PC-9 (cell line): ENCODE measurements around the gene PRR5L. TPM values are rescaled to one million over a fixed set of nuclear protein-coding genes. Genes with fewer than 3 reads are reported as not detected.
A peak's percentile ranks its signal among the peaks of the same experiment; 100 is the strongest.

ENCODE experiments used
- BruUV-seq: library from RNA; stranded (reverse); fragments of 400-500 nt; replicated peaks from 2 replicates; lab custom pipeline; 2021; lab: Mats Ljungman, UMichigan
- CTCF ChIA-PET: fragments of 300-600 bp; sonication (Branson Sonifier 250); formaldehyde crosslinking; loops from one replicate; lab custom pipeline; 2022; ENCODE audit warnings: antibody characterized with exemption; lab: Charles Lee
- POLR2A ChIA-PET: fragments of 300-600 bp; sonication (Branson Sonifier 250); formaldehyde crosslinking; loops from one replicate; lab custom pipeline; 2022; ENCODE audit warnings: antibody characterized with exemption; ENCODE audit not compliant: unreplicated experiment; lab: Charles Lee
- DNase-seq, 2 experiments: peaks; one replicate each; pipeline versions ENCODE4 v3.0.0 to v3.0.0-alpha.2; 2015 to 2022; ENCODE audit warnings: mixed read lengths in 1 of 2
- H2AFZ ChIP-seq: fragments of 200-600 bp; sonication (generic); 2 replicates; pipeline ENCODE4 v1.8.1; 2017; ENCODE audit warnings: antibody characterized with exemption
- H3F3A ChIP-seq: fragments of 200-600 bp; sonication (generic); 2 replicates; pipeline ENCODE4 v1.8.1; 2017; ENCODE audit warnings: antibody characterized with exemption, mild to moderate bottlenecking, low read depth; ENCODE audit not compliant: insufficient read depth
- H3K27ac ChIP-seq: fragments of 200-600 bp; sonication (generic); 2 replicates; pipeline ENCODE4 v1.6.1; 2016; ENCODE audit warnings: mixed run types
- H3K27me3 ChIP-seq: fragments of 200-600 bp; sonication (generic); 2 replicates; pipeline ENCODE4 v1.6.1; 2016; ENCODE audit warnings: low read depth, mixed run types; ENCODE audit not compliant: insufficient read depth
- H3K36me3 ChIP-seq: fragments of 200-600 bp; sonication (generic); 2 replicates; pipeline ENCODE4 v1.6.1; 2016; ENCODE audit warnings: low read depth, mixed run types
- H3K4me1 ChIP-seq: fragments of 200-600 bp; sonication (generic); replicated peaks from 2 replicates; pipeline ENCODE4 v1.6.1; 2016; ENCODE audit warnings: mixed run types; ENCODE audit not compliant: insufficient read depth
- H3K4me2 ChIP-seq: fragments of 200-600 bp; sonication (generic); 2 replicates; pipeline ENCODE4 v1.6.1; 2017; ENCODE audit warnings: mixed run types
- H3K4me3 ChIP-seq: fragments of 200-600 bp; sonication (generic); 2 replicates; pipeline ENCODE4 v1.6.1; 2016; ENCODE audit warnings: mixed run types
- H3K79me2 ChIP-seq: fragments of 200-600 bp; sonication (generic); 2 replicates; pipeline ENCODE4 v1.6.1; 2017; ENCODE audit warnings: low read depth, mixed run types
- H3K9me2 ChIP-seq: fragments of 200-600 bp; sonication (generic); 2 replicates; pipeline ENCODE4 v1.8.1; 2017; ENCODE audit warnings: mild to moderate bottlenecking; ENCODE audit not compliant: insufficient read depth
- H3K9me3 ChIP-seq: fragments of 200-600 bp; sonication (generic); 2 replicates; pipeline ENCODE4 v1.8.1; 2016; ENCODE audit warnings: low read depth; ENCODE audit not compliant: insufficient read depth
- H4K20me1 ChIP-seq: fragments of 200-600 bp; sonication (generic); 2 replicates; pipeline ENCODE4 v1.8.1; 2017; ENCODE audit not compliant: insufficient read depth
- EZH2 ChIP-seq: fragments of 200-600 bp; sonication (generic); IDR thresholded peaks from 2 replicates; pipeline ENCODE4 v1.8.0; 2017; ENCODE audit warnings: antibody characterized with exemption, low read depth
- intact Hi-C: fragments of 100-400 bp; cut with micrococcal nuclease; formaldehyde crosslinking; loops from one replicate; pipeline ENCODE4 v1.10.0; 2022; ENCODE audit not compliant: unreplicated experiment
- total RNA-seq: library from RNA; stranded (reverse); gene quantifications from 2 replicates; pipeline ENCODE4 v1.2.3, GENCODE V29; 2021
- TF ChIP-seq, protein P1 (sequence below): fragments of 200-600 bp; sonication (generic); conservative IDR thresholded peaks from 2 replicates; pipeline ENCODE4 v1.6.1; 2017; ENCODE audit warnings: mixed run types, antibody characterized with exemption, mild to moderate bottlenecking, moderate library complexity

Gene PRR5L
- total RNA-seq, 1 experiment from 2014 or later = 5.1 TPM

- Histone ChIP-seq H3K36me3 (no peaks in the 10 kb centered on the region), H3F3A (peaks cover 5% of the 10 kb centered on the region; the same call in 1 of the 2 replicates), H3K9me3 (no peaks in the 10 kb centered on the region; the same call in 1 of the 2 replicates), H3K27ac (no peak overlapping the region; the same call in 1 of the 2 replicates), H3K27me3 (no peaks in the 10 kb centered on the region), H4K20me1 (no peaks in the 10 kb centered on the region), H2AFZ (no peak overlapping the region), H3K9me2 (no peaks in the 10 kb centered on the region), H3K4me3 (no peak overlapping the region), H3K79me2 (no peaks in the 10 kb centered on the region), H3K4me2 (no peak overlapping the region), H3K4me1 (peaks cover 19% of the 10 kb centered on the region)
- peak in 1 of 2 experiments; percentile 62 for DNase-seq
- BruUV-seq = no TSS peak
- no peak for TF ChIP-seq EZH2
- ChIA-PET CTCF (no interaction called here), POLR2A (interaction anchor here (0.6 kb wide), 1 partner anchor 245 kb away, joined by 9 read pairs; no protein-coding TSS in a partner anchor)
- intact Hi-C loops = loop anchor here (5.0 kb wide), 1 partner anchor 197 kb away; no protein-coding TSS in a partner anchor
These were observed 41.4 kb upstream of the PRR5L start for GRCh38 chr11:36254713-36255112.

DNA sequence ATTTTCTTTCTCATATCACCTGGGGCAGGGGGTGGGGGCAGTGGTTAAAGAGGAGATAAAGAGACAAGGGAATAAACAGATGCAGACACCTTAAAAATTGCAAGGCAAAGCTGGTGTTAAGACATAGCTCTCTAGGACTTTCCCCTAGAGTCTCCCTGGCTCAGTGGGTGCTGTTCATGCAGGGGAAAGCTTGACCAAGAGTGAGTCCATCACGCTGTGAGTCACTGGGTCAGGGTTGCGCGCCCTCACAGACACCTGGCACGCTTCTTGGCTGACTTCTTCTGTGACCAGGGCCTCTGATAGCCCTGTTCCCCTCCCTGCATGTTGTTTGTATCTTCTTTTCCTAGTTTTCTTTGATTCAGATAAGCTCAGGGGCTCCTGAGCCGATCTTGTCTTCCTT, 38.7 kb upstream of the PRR5L start:
- ChIA-PET POLR2A (interaction anchor here (0.7 kb wide), 1 partner anchor 596 kb away, joined by 3 read pairs; no protein-coding TSS in a partner anchor), CTCF (interaction anchor here (0.6 to 2.7 kb wide), 2 partner anchors 31 to 435 kb away, joined by 4 to 35 read pairs; no protein-coding TSS in a partner anchor)
- Histone ChIP-seq H3K9me3 (no peaks in the 10 kb centered on the region; the same call in 1 of the 2 replicates), H3K4me1 (peaks cover 16% of the 10 kb centered on the region), H3F3A (peaks cover 5% of the 10 kb centered on the region; the same call in 1 of the 2 replicates), H3K79me2 (no peaks in the 10 kb centered on the region), H3K9me2 (no peaks in the 10 kb centered on the region), H3K36me3 (no peaks in the 10 kb centered on the region), H3K27me3 (no peaks in the 10 kb centered on the region), H3K27ac (no peak overlapping the region), H2AFZ (no peak overlapping the region), H3K4me3 (no peak overlapping the region), H4K20me1 (no peaks in the 10 kb centered on the region), H3K4me2 (0 out of 2 replicates have a peak overlapping the region, but pooled peaks have one; percentile 20)
- intact Hi-C loops = loop anchor here (5.0 kb wide), 1 partner anchor 200 kb away; no protein-coding TSS in a partner anchor
- no TSS peak for BruUV-seq
- DNase-seq = peak; percentile 41 to 46
- no peak for TF ChIP-seq EZH2
- TF ChIP-seq, protein P1, sequence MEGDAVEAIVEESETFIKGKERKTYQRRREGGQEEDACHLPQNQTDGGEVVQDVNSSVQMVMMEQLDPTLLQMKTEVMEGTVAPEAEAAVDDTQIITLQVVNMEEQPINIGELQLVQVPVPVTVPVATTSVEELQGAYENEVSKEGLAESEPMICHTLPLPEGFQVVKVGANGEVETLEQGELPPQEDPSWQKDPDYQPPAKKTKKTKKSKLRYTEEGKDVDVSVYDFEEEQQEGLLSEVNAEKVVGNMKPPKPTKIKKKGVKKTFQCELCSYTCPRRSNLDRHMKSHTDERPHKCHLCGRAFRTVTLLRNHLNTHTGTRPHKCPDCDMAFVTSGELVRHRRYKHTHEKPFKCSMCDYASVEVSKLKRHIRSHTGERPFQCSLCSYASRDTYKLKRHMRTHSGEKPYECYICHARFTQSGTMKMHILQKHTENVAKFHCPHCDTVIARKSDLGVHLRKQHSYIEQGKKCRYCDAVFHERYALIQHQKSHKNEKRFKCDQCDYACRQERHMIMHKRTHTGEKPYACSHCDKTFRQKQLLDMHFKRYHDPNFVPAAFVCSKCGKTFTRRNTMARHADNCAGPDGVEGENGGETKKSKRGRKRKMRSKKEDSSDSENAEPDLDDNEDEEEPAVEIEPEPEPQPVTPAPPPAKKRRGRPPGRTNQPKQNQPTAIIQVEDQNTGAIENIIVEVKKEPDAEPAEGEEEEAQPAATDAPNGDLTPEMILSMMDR = no peak

- POLR2A ChIA-PET = no interaction called here
- no peak overlapping the region for H3K4me3 ChIP-seq
- intact Hi-C loops = loop anchor here (2.0 to 5.0 kb wide), 2 partner anchors 202 to 436 kb away; no protein-coding TSS in a partner anchor
- H3K79me2 ChIP-seq = no peaks in the 10 kb centered on the region
- CTCF ChIA-PET = interaction anchor here (0.6 to 2.7 kb wide), 5 partner anchors 197 to 771 kb away, joined by 3 to 35 read pairs (median 4); no protein-coding TSS in a partner anchor
- no peak overlapping the region for H3K27ac ChIP-seq
- no peaks in the 10 kb centered on the region for H4K20me1 ChIP-seq
- no peak for TF ChIP-seq EZH2
- TF ChIP-seq, protein P1 = peak; percentile 71
- H3K27me3 ChIP-seq = no peaks in the 10 kb centered on the region
- no peaks in the 10 kb centered on the region for H3K36me3 ChIP-seq
- H3K4me1 ChIP-seq = peaks cover 16% of the 10 kb centered on the region
- no TSS peak for BruUV-seq
- no peaks in the 10 kb centered on the region; the same call in 1 of the 2 replicates for H3K9me3 ChIP-seq
- H2AFZ ChIP-seq = no peak overlapping the region
- peak; percentile 35 to 44 for DNase-seq
- H3F3A ChIP-seq = peaks cover 5% of the 10 kb centered on the region; the same call in 1 of the 2 replicates
- H3K9me2 ChIP-seq = no peaks in the 10 kb centered on the region
- no peak overlapping the region for H3K4me2 ChIP-seq
These were observed 37.2 kb upstream of the PRR5L start for GRCh38 chr11:36258730-36259360.
